ENCODE measurements around the gene NPVF. TPM values are rescaled to one million over a fixed set of nuclear protein-coding genes. Genes with fewer than 3 reads are reported as not detected.

NPVF gene
- total RNA-seq, 1 donor from 2014 or later: not detected

GRCh38 chr7:25215694-25216335, 12.5 kb downstream of the NPVF start:
- Mint-ChIP-seq H3K4me1 (no peaks in the 10 kb centered on the region), H3K4me3 (no peak overlapping the region), H3K9me3 (no peaks in the 10 kb centered on the region), H3K36me3 (ENCODE audit: low read depth) (no peaks in the 10 kb centered on the region), H3K27me3 (peaks cover 12% of the 10 kb centered on the region), H3K27ac (no peak overlapping the region)
- no peak for DNase-seq
- intact Hi-C loops (cut with micrococcal nuclease): no loop called here

- no peak overlapping the region for H3K4me3 Mint-ChIP-seq
- no peak overlapping the region for H3K27ac Mint-ChIP-seq
- no peak for DNase-seq
- H3K27me3 Mint-ChIP-seq: peaks cover 25% of the 10 kb centered on the region
- no peaks in the 10 kb centered on the region for H3K4me1 Mint-ChIP-seq
- H3K9me3 Mint-ChIP-seq: no peaks in the 10 kb centered on the region
- no peaks in the 10 kb centered on the region for H3K36me3 Mint-ChIP-seq (ENCODE audit: low read depth)
- intact Hi-C loops (cut with micrococcal nuclease): no loop called here
Measured at GRCh38 chr7:25208525-25209221, 19.6 kb downstream of the NPVF start.

- Mint-ChIP-seq H3K27ac (no peak overlapping the region), H3K9me3 (no peaks in the 10 kb centered on the region), H3K4me1 (no peaks in the 10 kb centered on the region), H3K36me3 (ENCODE audit: low read depth) (no peaks in the 10 kb centered on the region), H3K4me3 (no peak overlapping the region), H3K27me3 (peaks cover 28% of the 10 kb centered on the region)
- no peak for DNase-seq
- intact Hi-C loops (cut with micrococcal nuclease): no loop called here
Measured at GRCh38 chr7:25207887-25208286, 20.4 kb downstream of the NPVF start.

- Mint-ChIP-seq H3K9me3 (no peaks in the 10 kb centered on the region), H3K4me1 (no peaks in the 10 kb centered on the region), H3K27me3 (peaks cover 26% of the 10 kb centered on the region), H3K4me3 (no peak overlapping the region), H3K27ac (no peak overlapping the region), H3K36me3 (ENCODE audit: low read depth) (no peaks in the 10 kb centered on the region)
- intact Hi-C loops (cut with micrococcal nuclease): no loop called here
- no peak for DNase-seq
Measured at GRCh38 chr7:25206765-25207164, 21.5 kb downstream of the NPVF start.

GRCh38 chr7:25196132-25196896, 32.0 kb downstream of the NPVF start:
- Mint-ChIP-seq H3K4me3 (no peak overlapping the region), H3K27me3 (peaks cover 29% of the 10 kb centered on the region), H3K36me3 (ENCODE audit: low read depth) (no peaks in the 10 kb centered on the region), H3K9me3 (no peaks in the 10 kb centered on the region), H3K27ac (no peak overlapping the region), H3K4me1 (no peaks in the 10 kb centered on the region)
- no peak for DNase-seq
- intact Hi-C loops (cut with micrococcal nuclease): no loop called here

- no peak for DNase-seq
- H3K4me1 Mint-ChIP-seq: no peaks in the 10 kb centered on the region
- H3K27me3 Mint-ChIP-seq: peaks cover 34% of the 10 kb centered on the region
- no peak overlapping the region for H3K27ac Mint-ChIP-seq
- H3K9me3 Mint-ChIP-seq: no peaks in the 10 kb centered on the region
- H3K36me3 Mint-ChIP-seq (ENCODE audit: low read depth): no peaks in the 10 kb centered on the region
- no peak overlapping the region for H3K4me3 Mint-ChIP-seq
- intact Hi-C loops (cut with micrococcal nuclease): no loop called here
Measured at GRCh38 chr7:25194036-25194435, 34.2 kb downstream of the NPVF start.

- Mint-ChIP-seq H3K4me1 (no peaks in the 10 kb centered on the region), H3K9me3 (no peaks in the 10 kb centered on the region), H3K27me3 (peaks cover 29% of the 10 kb centered on the region), H3K36me3 (ENCODE audit: low read depth) (no peaks in the 10 kb centered on the region), H3K4me3 (no peak overlapping the region), H3K27ac (no peak overlapping the region)
- no peak for DNase-seq
- intact Hi-C loops (cut with micrococcal nuclease): no loop called here
Measured at GRCh38 chr7:25192043-25192442, 36.2 kb downstream of the NPVF start.

GRCh38 chr7:25189197-25189596, 39.1 kb downstream of the NPVF start:
- Mint-ChIP-seq H3K4me1 (no peaks in the 10 kb centered on the region), H3K36me3 (ENCODE audit: low read depth) (no peaks in the 10 kb centered on the region), H3K27ac (no peak overlapping the region), H3K4me3 (no peak overlapping the region), H3K27me3 (peaks cover 22% of the 10 kb centered on the region), H3K9me3 (no peaks in the 10 kb centered on the region)
- intact Hi-C loops (cut with micrococcal nuclease): no loop called here
- DNase-seq: no peak

GRCh38 chr7:25187932-25188331, 40.4 kb downstream of the NPVF start:
- intact Hi-C loops (cut with micrococcal nuclease): no loop called here
- Mint-ChIP-seq H3K9me3 (no peaks in the 10 kb centered on the region), H3K4me3 (no peak overlapping the region), H3K27ac (no peak overlapping the region), H3K36me3 (ENCODE audit: low read depth) (no peaks in the 10 kb centered on the region), H3K4me1 (no peaks in the 10 kb centered on the region), H3K27me3 (peaks cover 17% of the 10 kb centered on the region)
- no peak for DNase-seq

- Mint-ChIP-seq H3K4me3 (no peak overlapping the region), H3K4me1 (no peaks in the 10 kb centered on the region), H3K27me3 (peaks cover 18% of the 10 kb centered on the region), H3K9me3 (no peaks in the 10 kb centered on the region), H3K27ac (no peak overlapping the region), H3K36me3 (ENCODE audit: low read depth) (no peaks in the 10 kb centered on the region)
- intact Hi-C loops (cut with micrococcal nuclease): no loop called here
- no peak for DNase-seq
Measured at GRCh38 chr7:25186436-25186835, 41.9 kb downstream of the NPVF start.

- intact Hi-C loops (cut with micrococcal nuclease): no loop called here
- no peak for DNase-seq
- H3K27ac Mint-ChIP-seq: no peak overlapping the region
- H3K4me1 Mint-ChIP-seq: peaks cover 14% of the 10 kb centered on the region
- H3K4me3 Mint-ChIP-seq: no peak overlapping the region
- peaks cover 13% of the 10 kb centered on the region for H3K27me3 Mint-ChIP-seq
- no peaks in the 10 kb centered on the region for H3K9me3 Mint-ChIP-seq
- H3K36me3 Mint-ChIP-seq (ENCODE audit: low read depth): peaks cover 3% of the 10 kb centered on the region
Measured at GRCh38 chr7:25181532-25181931, 46.8 kb downstream of the NPVF start.

GRCh38 chr7:25180946-25181345, 47.3 kb downstream of the NPVF start:
- no peaks in the 10 kb centered on the region for H3K9me3 Mint-ChIP-seq
- peaks cover 14% of the 10 kb centered on the region for H3K4me1 Mint-ChIP-seq
- H3K4me3 Mint-ChIP-seq: peak overlapping the region; percentile 84
- H3K36me3 Mint-ChIP-seq (ENCODE audit: low read depth): peaks cover 3% of the 10 kb centered on the region
- intact Hi-C loops (cut with micrococcal nuclease): loop anchor here (1.0 kb wide), 1 partner anchor 56 kb away; the partner anchor contains the start of gene CYCS
- peak overlapping the region; percentile 51 for H3K27ac Mint-ChIP-seq
- DNase-seq: no peak
- H3K27me3 Mint-ChIP-seq: peaks cover 13% of the 10 kb centered on the region

GRCh38 chr7:25180592-25180923, 47.7 kb downstream of the NPVF start:
- H3K27ac Mint-ChIP-seq: peak overlapping the region; percentile 68
- intact Hi-C loops (cut with micrococcal nuclease): loop anchor here (1.0 kb wide), 1 partner anchor 55 kb away; the partner anchor contains the start of gene CYCS
- peaks cover 3% of the 10 kb centered on the region for H3K36me3 Mint-ChIP-seq (ENCODE audit: low read depth)
- H3K4me3 Mint-ChIP-seq: peak overlapping the region; percentile 84
- H3K4me1 Mint-ChIP-seq: peaks cover 14% of the 10 kb centered on the region
- no peak for DNase-seq
- H3K9me3 Mint-ChIP-seq: no peaks in the 10 kb centered on the region
- peaks cover 13% of the 10 kb centered on the region for H3K27me3 Mint-ChIP-seq
